ENCODE measurements around the gene ITGAD. TPM values are rescaled to one million over a fixed set of nuclear protein-coding genes. Genes with fewer than 3 reads are reported as not detected.

ITGAD gene
- total RNA-seq, 2 experiments from 2014 or later, result not detected

DNA sequence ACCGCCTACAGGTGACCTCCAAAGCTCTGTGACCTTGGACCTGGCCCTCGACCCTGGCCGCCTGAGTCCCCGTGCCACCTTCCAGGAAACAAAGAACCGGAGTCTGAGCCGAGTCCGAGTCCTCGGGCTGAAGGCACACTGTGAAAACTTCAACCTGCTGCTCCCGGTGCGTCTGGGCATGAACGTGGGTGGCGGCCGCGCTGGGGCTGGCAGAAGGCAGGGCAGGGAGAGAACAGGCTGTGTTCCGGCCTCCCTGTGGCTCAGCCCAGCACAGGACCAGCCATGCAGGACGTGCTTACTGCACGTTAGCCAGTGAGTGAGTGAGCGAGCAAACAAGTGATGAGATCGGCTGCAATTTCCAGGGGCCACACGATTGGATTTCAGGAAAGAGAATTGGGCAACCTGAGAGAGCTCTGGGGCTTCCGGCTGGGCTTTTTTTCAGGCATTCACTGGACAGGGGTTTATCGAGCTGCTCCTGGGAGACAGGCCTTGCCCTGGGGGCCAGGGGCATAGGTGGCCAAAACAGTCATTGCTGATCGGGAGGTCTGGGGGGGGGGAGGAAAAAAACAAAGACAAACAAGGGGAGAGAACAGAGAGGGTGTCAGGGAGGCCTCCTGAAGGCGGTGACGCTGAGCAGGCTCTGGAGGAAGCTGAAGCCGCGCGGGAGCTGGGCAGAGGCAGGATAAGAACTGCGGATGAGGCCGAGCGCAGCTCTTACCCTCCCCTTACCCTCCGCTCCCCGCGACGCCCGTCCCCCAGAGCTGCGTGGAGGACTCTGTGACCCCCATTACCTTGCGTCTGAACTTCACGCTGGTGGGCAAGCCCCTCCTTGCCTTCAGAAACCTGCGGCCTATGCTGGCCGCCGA, 21.3 kb upstream of the ITGAD start:
- Mint-ChIP-seq H3K36me3 (no peaks in the 10 kb centered on the region), H3K4me3 (no peak overlapping the region), H3K4me1 (ENCODE audit: low read depth) (peaks cover 2% of the 10 kb centered on the region), H3K27me3 (peaks cover 5% of the 10 kb centered on the region), H3K27ac (no peak overlapping the region), H3K9me3 (peaks cover 6% of the 10 kb centered on the region)
- DNase-seq, result no peak
- intact Hi-C loops (cut with micrococcal nuclease), result no loop called here
- ChIA-PET POLR2A (no interaction called here), CTCF (no interaction called here)

- H3K9me3 Mint-ChIP-seq, result peaks cover 6% of the 10 kb centered on the region
- H3K4me1 Mint-ChIP-seq (ENCODE audit: low read depth), result no peaks in the 10 kb centered on the region
- POLR2A ChIA-PET, result no interaction called here
- intact Hi-C loops (cut with micrococcal nuclease), result no loop called here
- no peaks in the 10 kb centered on the region for H3K36me3 Mint-ChIP-seq
- no peak overlapping the region for H3K4me3 Mint-ChIP-seq
- H3K27me3 Mint-ChIP-seq, result peaks cover 5% of the 10 kb centered on the region
- CTCF ChIA-PET, result no interaction called here
- H3K27ac Mint-ChIP-seq, result no peak overlapping the region
- DNase-seq, result no peak
These were observed 19.9 kb upstream of the ITGAD start for GRCh38 chr16:31373235-31373634.

DNA sequence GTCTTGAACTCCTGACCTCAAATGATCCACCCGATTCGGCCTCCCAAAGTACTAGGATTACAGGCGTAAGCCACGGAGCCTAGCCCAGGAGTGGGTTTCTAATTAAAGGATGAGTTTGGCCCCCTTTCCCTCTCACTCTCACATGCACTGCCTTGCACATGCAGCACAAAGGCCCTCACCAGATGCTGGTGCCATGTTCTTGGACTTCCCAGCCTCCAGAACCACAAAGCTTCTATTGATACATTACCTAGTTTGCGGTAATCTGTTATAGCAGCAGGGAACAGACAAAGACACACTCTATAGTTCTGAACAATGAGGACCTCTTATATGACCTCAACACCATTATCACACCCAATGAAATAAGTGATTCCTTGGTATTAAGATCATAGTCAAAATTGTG, 17.9 kb upstream of the ITGAD start:
- Mint-ChIP-seq H3K27me3 (peaks cover 5% of the 10 kb centered on the region), H3K27ac (no peak overlapping the region), H3K4me3 (no peak overlapping the region), H3K9me3 (peaks cover 6% of the 10 kb centered on the region), H3K4me1 (ENCODE audit: low read depth) (no peaks in the 10 kb centered on the region), H3K36me3 (no peaks in the 10 kb centered on the region)
- ChIA-PET POLR2A (no interaction called here), CTCF (no interaction called here)
- intact Hi-C loops (cut with micrococcal nuclease), result no loop called here
- no peak for DNase-seq

- POLR2A ChIA-PET, result interaction anchor here (0.6 kb wide), 1 partner anchor 93 kb away, joined by 3 read pairs; no protein-coding TSS in a partner anchor
These were observed 16.4 kb upstream of the ITGAD start for GRCh38 chr16:31376705-31377104.

GRCh38 chr16:31377210-31377903, 15.8 kb upstream of the ITGAD start:
- ChIA-PET POLR2A (no interaction called here), CTCF (no interaction called here)
- Mint-ChIP-seq H3K27ac (no peak overlapping the region), H3K4me3 (no peak overlapping the region), H3K9me3 (peaks cover 6% of the 10 kb centered on the region), H3K4me1 (ENCODE audit: low read depth) (no peaks in the 10 kb centered on the region), H3K36me3 (no peaks in the 10 kb centered on the region), H3K27me3 (peaks cover 1% of the 10 kb centered on the region)
- intact Hi-C loops (cut with micrococcal nuclease), result no loop called here
- DNase-seq, result no peak

More at GRCh38 chr16:31376705-31377104, 16.4 kb upstream of the ITGAD start:
- CTCF ChIA-PET, result no interaction called here
- intact Hi-C loops (cut with micrococcal nuclease), result no loop called here
- no peak for DNase-seq
- Mint-ChIP-seq H3K36me3 (no peaks in the 10 kb centered on the region), H3K4me3 (no peak overlapping the region), H3K9me3 (peaks cover 6% of the 10 kb centered on the region), H3K27me3 (no peaks in the 10 kb centered on the region), H3K4me1 (ENCODE audit: low read depth) (no peaks in the 10 kb centered on the region), H3K27ac (no peak overlapping the region)

DNA sequence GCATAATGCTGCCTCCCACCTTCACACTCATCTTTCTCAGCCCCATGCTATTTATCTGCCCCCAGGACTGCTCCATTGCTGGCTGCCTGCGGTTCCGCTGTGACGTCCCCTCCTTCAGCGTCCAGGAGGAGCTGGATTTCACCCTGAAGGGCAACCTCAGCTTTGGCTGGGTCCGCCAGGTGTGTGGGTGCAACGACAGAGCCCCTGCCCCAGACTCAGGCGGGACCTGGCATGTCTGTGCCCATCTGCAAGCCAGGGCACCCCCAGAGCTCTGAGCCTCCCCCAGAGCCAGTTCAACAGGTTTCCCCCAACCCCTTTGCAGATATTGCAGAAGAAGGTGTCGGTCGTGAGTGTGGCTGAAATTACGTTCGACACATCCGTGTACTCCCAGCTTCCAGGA, 12.9 kb upstream of the ITGAD start:
- Mint-ChIP-seq H3K4me3 (no peak overlapping the region), H3K4me1 (ENCODE audit: low read depth) (peaks cover 1% of the 10 kb centered on the region), H3K9me3 (peaks cover 5% of the 10 kb centered on the region), H3K27ac (no peak overlapping the region), H3K27me3 (peaks cover 6% of the 10 kb centered on the region), H3K36me3 (no peaks in the 10 kb centered on the region)
- ChIA-PET CTCF (interaction anchor here (1.0 to 1.2 kb wide), 2 partner anchors 10 to 238 kb away, joined by 3 to 4 read pairs; no protein-coding TSS in a partner anchor), POLR2A (no interaction called here)
- no peak for DNase-seq
- intact Hi-C loops (cut with micrococcal nuclease), result loop anchor here (10.0 kb wide), 1 partner anchor 45 kb away; no protein-coding TSS in a partner anchor

- H3K9me3 Mint-ChIP-seq, result no peaks in the 10 kb centered on the region
- no peak overlapping the region for H3K27ac Mint-ChIP-seq
- no peaks in the 10 kb centered on the region for H3K36me3 Mint-ChIP-seq
- CTCF ChIA-PET, result interaction anchor here (0.6 to 2.3 kb wide), 30 partner anchors 9 to 566 kb away, joined by 3 to 28 read pairs (median 4); partner anchors contain the start of genes HSD3B7, PYCARD, PYDC1 and ZNF843
- POLR2A ChIA-PET, result interaction anchor here (0.8 kb wide), 1 partner anchor 179 kb away, joined by 3 read pairs; no protein-coding TSS in a partner anchor
- peaks cover 18% of the 10 kb centered on the region for H3K27me3 Mint-ChIP-seq
- DNase-seq, result peak; percentile 80
- intact Hi-C loops (cut with micrococcal nuclease), result loop anchor here (10.0 kb wide), 1 partner anchor 48 kb away; no protein-coding TSS in a partner anchor
- no peak overlapping the region for H3K4me3 Mint-ChIP-seq
- H3K4me1 Mint-ChIP-seq (ENCODE audit: low read depth), result peaks cover 22% of the 10 kb centered on the region
These were observed 10.5 kb upstream of the ITGAD start for GRCh38 chr16:31382485-31383161.

- POLR2A ChIA-PET, result interaction anchor here (1.0 to 2.1 kb wide), 3 partner anchors 74 to 206 kb away, joined by 4 to 6 read pairs (median 4); partner anchors contain the start of genes ARMC5 and FUS
These were observed 7.5 kb upstream of the ITGAD start for GRCh38 chr16:31385680-31386079.

DNA sequence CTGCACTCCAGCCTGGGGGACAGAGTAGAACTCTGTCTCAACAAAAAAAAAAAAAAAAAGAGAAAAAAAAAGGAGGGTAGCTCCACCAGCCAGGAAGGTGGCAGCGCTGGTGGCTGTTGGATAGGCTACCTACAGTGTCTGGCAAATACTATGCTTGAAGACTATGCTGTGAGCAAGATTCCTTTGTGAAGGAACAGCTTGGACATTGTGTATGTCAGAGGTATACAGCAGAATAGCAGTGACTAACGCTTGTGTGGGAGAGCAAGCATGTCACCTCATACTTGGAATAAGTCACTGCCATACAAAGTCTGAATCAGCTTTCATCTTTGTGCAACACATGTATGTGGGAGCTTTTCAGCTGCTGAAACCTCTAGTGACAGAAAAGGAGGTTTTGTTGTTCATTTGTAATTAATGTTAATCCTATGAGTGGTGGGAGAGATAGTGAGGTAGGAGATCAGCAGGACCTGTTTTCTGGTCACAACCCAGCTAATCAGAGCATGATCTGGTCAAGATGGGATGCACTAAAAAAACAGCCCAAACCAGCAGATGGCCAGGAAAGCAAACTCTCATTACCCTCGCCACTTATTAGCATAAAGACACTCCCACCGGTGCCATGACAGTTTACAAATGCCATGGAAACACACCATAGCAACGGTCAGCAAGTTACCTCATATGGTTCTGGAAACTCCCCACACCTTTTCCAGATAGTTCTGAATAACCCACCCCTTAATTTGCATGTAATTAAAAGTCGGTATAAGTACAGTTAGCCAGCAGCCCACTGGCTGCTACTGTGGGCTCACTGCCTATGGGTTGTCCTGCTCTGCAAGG, 6.8 kb upstream of the ITGAD start:
- H3K4me1 Mint-ChIP-seq (ENCODE audit: low read depth), result peaks cover 22% of the 10 kb centered on the region
- peak overlapping the region; percentile 1 for H3K4me3 Mint-ChIP-seq
- intact Hi-C loops (cut with micrococcal nuclease), result loop anchor here (1.0 to 10.0 kb wide), 5 partner anchors 32 to 186 kb away; partner anchors contain the start of gene ZNF843
- H3K27me3 Mint-ChIP-seq, result peaks cover 21% of the 10 kb centered on the region
- ChIA-PET POLR2A (interaction anchor here (1.0 to 2.1 kb wide), 3 partner anchors 73 to 206 kb away, joined by 4 to 6 read pairs (median 4); partner anchors contain the start of genes ARMC5 and FUS), CTCF (interaction anchor here (1.2 to 2.5 kb wide), 4 partner anchors 57 to 483 kb away, joined by 3 to 12 read pairs (median 4); partner anchors contain the start of gene ZNF843)
- H3K27ac Mint-ChIP-seq, result peak overlapping the region; percentile 72
- no peaks in the 10 kb centered on the region for H3K9me3 Mint-ChIP-seq
- no peaks in the 10 kb centered on the region for H3K36me3 Mint-ChIP-seq
- DNase-seq, result peak; percentile 49

More at GRCh38 chr16:31385680-31386079, 7.5 kb upstream of the ITGAD start:
- H3K9me3 Mint-ChIP-seq, result no peaks in the 10 kb centered on the region
- H3K36me3 Mint-ChIP-seq, result no peaks in the 10 kb centered on the region
- CTCF ChIA-PET, result interaction anchor here (1.2 to 2.5 kb wide), 4 partner anchors 58 to 483 kb away, joined by 3 to 12 read pairs (median 4); partner anchors contain the start of gene ZNF843
- intact Hi-C loops (cut with micrococcal nuclease), result loop anchor here (1.0 to 10.0 kb wide), 5 partner anchors 31 to 185 kb away; partner anchors contain the start of gene ZNF843
- no peak overlapping the region for H3K4me3 Mint-ChIP-seq
- DNase-seq, result no peak
- peak overlapping the region; percentile 28 for H3K27ac Mint-ChIP-seq
- H3K27me3 Mint-ChIP-seq, result peaks cover 21% of the 10 kb centered on the region
- H3K4me1 Mint-ChIP-seq (ENCODE audit: low read depth), result peaks cover 22% of the 10 kb centered on the region

- Mint-ChIP-seq H3K27me3 (peaks cover 25% of the 10 kb centered on the region), H3K27ac (no peak overlapping the region), H3K4me3 (no peak overlapping the region), H3K9me3 (no peaks in the 10 kb centered on the region), H3K36me3 (no peaks in the 10 kb centered on the region), H3K4me1 (ENCODE audit: low read depth) (peaks cover 22% of the 10 kb centered on the region)
- ChIA-PET CTCF (no interaction called here), POLR2A (no interaction called here)
- intact Hi-C loops (cut with micrococcal nuclease), result loop anchor here (5.0 to 10.0 kb wide), 2 partner anchors 54 kb away; partner anchors contain the start of gene ZNF843
- DNase-seq, result no peak
These were observed 4.6 kb upstream of the ITGAD start for GRCh38 chr16:31388535-31388934.

DNA sequence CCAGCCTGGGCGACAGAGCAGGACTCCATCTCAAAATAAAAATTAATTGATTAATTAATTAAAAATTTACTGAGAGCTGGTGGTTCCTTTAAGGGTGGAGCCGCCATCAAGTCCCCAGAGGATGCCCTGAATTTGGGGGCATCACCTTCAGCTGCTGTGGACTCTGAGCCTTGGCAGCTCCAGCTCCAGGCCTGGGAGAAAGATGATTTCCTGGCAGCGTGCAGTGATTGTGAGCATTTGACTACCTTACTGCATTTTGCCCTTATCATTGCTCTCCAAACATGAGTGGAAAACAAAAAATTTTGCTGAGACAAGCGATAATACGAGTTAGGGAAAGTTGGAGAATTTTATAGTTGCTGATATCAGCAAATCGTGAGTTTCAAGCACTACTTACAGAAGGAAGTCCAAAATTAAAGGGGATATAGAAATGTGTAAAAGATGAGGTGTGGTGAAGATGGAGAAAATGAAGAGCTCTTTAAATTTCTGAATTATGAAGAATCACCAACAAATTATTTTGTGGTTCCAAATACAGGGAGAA, 2.6 kb upstream of the ITGAD start:
- CTCF ChIA-PET, result interaction anchor here (1.0 kb wide), 1 partner anchor 10 kb away, joined by 3 read pairs; no protein-coding TSS in a partner anchor
- peaks cover 17% of the 10 kb centered on the region for H3K4me1 Mint-ChIP-seq (ENCODE audit: low read depth)
- H3K36me3 Mint-ChIP-seq, result no peaks in the 10 kb centered on the region
- H3K27ac Mint-ChIP-seq, result no peak overlapping the region
- no peak overlapping the region for H3K4me3 Mint-ChIP-seq
- intact Hi-C loops (cut with micrococcal nuclease), result no loop called here
- DNase-seq, result no peak
- H3K27me3 Mint-ChIP-seq, result peaks cover 18% of the 10 kb centered on the region
- POLR2A ChIA-PET, result no interaction called here
- H3K9me3 Mint-ChIP-seq, result no peaks in the 10 kb centered on the region

Measured in activated CD4-positive, alpha-beta memory T cell treated with anti-CD3 and anti-CD28 coated beads for 36 hours (primary cell).